Choroid plexus epithelial cell (primary cell): ENCODE data around the gene FHOD3.

ENCODE experiments used
- DNase-seq: peaks from one replicate; pipeline ENCODE4 v3.0.0-alpha.2; 2010; ENCODE audit warnings: low read depth
- H3K4me3 ChIP-seq: 2 replicates; pipeline ENCODE4 v1.5.1; 2011; ENCODE audit warnings: low read depth, mild to moderate bottlenecking, control low read depth, low read length, moderate library complexity
- TF ChIP-seq, protein P1 (sequence below): conservative IDR thresholded peaks from 2 replicates; pipeline ENCODE4 v1.5.1; 2011; ENCODE audit warnings: low read depth, mild to moderate bottlenecking, control low read depth, inconsistent platforms, low read length, moderate library complexity

Gene FHOD3

DNA sequence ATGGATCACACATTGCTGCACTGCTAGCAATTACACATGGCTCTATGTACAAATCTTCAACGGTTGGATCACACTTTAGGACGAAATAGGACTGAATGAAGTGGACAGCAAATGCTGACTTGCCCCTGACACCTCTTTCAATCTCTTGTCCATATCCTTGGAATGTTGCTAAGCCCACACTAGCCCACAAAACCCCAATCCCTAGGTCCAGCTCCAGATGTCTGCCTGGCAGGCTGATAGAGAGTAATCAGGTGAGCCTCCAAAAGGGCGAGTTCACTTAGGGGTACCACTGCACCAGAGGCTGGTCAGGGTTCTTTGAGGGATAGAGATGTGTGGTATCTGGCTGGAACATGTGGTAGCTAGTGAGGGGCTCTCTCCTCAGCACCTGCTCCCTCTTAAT is 18.5 kb upstream of the FHOD3 start:
- TF ChIP-seq, protein P1, sequence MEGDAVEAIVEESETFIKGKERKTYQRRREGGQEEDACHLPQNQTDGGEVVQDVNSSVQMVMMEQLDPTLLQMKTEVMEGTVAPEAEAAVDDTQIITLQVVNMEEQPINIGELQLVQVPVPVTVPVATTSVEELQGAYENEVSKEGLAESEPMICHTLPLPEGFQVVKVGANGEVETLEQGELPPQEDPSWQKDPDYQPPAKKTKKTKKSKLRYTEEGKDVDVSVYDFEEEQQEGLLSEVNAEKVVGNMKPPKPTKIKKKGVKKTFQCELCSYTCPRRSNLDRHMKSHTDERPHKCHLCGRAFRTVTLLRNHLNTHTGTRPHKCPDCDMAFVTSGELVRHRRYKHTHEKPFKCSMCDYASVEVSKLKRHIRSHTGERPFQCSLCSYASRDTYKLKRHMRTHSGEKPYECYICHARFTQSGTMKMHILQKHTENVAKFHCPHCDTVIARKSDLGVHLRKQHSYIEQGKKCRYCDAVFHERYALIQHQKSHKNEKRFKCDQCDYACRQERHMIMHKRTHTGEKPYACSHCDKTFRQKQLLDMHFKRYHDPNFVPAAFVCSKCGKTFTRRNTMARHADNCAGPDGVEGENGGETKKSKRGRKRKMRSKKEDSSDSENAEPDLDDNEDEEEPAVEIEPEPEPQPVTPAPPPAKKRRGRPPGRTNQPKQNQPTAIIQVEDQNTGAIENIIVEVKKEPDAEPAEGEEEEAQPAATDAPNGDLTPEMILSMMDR = no peak
- no peak for DNase-seq

DNA sequence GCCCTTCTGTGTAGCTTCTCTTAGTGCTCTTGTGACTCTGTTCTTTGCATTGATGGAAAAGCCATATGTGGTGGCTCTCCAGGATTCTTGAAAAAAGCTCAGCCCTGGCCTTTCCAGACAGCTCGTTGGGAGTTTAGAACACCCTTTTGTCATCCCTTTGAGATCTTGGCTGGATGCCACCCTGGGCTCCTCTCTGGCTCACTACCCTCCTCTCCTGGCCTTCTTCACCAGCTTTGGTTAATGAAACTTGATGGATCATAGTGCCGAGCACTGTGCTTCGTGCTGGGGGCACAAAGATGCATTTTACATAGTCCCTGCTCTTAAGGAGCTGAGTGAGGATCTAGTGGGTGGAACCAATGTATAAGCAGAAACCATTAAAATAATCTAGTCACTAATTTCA is 15.6 kb upstream of the FHOD3 start:
- DNase-seq = no peak
- TF ChIP-seq, protein P1 = no peak
- H3K4me3 ChIP-seq = no peak overlapping the region

More for the DNA sequence above, 18.5 kb upstream of the FHOD3 start:
- no peak overlapping the region for H3K4me3 ChIP-seq

DNA sequence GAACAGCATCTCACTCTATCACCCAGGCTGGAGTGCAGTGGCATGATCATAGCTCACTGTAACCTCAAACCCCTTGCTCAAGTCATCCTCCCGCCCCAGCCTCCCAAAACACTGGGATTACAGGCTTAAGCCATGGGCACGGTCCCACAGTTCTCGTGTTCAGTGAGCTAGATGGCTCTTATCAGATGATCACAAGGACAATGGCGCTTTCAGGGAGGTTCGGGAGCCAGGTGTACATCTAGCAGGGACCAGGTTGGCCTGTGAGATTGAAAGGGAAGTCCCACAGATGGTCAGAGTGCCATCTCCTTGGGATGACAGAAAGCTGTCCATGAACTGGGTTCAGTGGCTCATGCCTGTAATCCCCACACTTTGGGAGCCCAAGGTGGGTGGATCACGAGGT is 14.1 kb upstream of the FHOD3 start:
- no peak for DNase-seq

DNA sequence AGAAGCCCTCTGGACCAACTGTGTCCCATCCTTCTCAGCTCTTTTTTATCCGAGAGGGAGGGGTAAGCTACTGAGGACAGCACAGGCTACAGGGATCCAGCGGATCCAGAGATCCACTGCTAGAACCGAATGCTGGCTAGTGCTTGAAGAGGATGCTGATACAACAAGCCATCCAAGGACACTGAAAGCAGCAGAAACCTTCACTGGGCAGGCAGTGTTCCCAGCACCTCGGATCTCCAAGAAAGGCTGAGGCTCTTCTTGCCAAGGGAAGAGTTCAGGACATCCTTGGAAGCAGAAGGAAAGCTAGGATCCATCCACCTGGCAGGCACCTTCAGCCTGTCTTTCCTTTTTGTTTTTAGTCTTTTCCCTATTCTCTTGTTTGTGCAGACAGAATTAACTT is 13.2 kb upstream of the FHOD3 start:
- no peak for DNase-seq
- TF ChIP-seq, protein P1 = no peak
- H3K4me3 ChIP-seq = no peak overlapping the region

More for the DNA sequence above, 14.1 kb upstream of the FHOD3 start:
- no peak overlapping the region for H3K4me3 ChIP-seq
- TF ChIP-seq, protein P1 = no peak

DNA sequence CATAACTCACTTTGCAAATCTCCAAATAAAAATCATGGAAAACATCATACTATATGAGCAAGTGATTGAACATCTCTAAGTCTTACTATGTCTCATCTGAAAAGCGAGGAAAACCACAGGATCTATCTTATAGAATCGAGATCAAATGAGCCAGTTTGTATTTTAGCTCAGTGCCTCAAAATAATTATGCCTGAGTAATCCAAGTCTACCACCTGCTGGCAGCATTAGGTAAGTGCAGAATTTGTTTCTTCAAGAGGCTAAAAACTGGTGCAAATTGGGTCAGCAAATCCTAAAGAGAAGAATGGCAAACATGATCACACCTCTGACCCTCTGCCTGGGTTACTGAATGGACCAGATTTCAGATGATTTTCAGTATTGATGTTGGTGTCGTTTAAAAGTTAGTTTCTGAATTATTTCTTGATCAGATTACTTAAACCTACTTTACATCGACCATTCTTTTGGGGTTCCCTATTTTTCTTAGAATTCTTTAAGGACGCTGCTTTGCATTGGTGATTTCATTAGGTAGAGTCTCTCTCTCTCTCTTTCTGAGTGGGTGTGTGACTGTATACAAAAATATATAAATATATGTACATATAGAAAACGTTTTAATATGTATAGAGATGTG is 12.7 kb upstream of the FHOD3 start:
- TF ChIP-seq, protein P1 = peak; percentile 88
- peak; percentile 82 for DNase-seq
- no peak overlapping the region for H3K4me3 ChIP-seq

DNA sequence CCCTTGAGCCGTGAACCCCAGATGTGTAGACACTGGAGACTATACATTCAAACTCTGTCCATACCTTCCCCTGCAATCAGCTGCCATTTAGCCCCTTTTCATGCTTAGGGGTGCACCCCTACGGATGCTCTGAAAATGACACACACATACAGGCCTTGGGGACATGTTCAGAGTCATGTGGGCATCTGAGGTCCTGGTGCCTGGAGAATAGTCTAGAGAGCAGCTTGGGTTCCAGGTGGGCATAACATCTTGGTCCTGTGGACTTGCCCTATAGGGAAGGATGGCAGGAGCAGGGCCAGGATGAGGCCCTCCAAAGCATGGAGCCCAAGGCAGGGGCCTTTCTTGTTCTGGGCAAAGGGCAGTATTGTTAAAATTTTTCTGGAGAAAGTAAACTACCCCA is 9.9 kb upstream of the FHOD3 start:
- no peak overlapping the region for H3K4me3 ChIP-seq
- no peak for DNase-seq
- TF ChIP-seq, protein P1 = no peak

DNA sequence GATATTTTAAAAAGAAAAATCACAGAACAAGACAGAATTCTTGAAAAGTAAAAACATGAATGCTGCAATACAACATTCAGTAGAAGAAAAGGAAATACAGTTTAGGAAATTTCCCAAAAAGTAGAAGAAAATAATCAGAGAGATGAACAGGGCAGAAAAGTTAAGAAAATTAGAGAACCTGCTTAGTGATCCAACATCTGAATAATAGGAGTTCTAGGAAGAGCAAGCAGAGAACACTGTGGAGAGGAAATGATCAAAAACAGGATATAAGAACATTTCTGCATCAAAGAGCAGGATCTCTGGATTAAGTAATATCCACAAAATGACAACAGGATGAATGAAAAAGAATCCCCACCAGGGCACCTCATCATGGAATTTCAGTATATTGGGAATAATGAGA is 8.8 kb upstream of the FHOD3 start:
- H3K4me3 ChIP-seq = no peak overlapping the region
- TF ChIP-seq, protein P1 = no peak
- DNase-seq = no peak
